ENCODE results near the gene SYTL3. TPM values are rescaled to one million over a fixed set of nuclear protein-coding genes. Genes with fewer than 3 reads are reported as not detected.

The SYTL3 gene
- total RNA-seq, 1 donor, result 2.2 TPM

GRCh38 chr6:158639056-158639455 is 10.8 kb upstream of the SYTL3 start:
- Histone ChIP-seq H3K9me3 (ENCODE audit: low read depth, low read length) (no peaks in the 10 kb centered on the region), H3K4me3 (ENCODE audit: insufficient read depth, low read length) (no peak overlapping the region), H3K27me3 (ENCODE audit: insufficient read depth, low read length) (no peaks in the 10 kb centered on the region), H3K4me2 (ENCODE audit: insufficient read depth, low read length) (no peak overlapping the region), H3K36me3 (ENCODE audit: insufficient read depth, low read length) (peaks cover 42% of the 10 kb centered on the region), H3K27ac (ENCODE audit: low read depth, low read length) (peak overlapping the region; percentile 2), H3K79me2 (ENCODE audit: insufficient read depth, low read length) (peaks cover 64% of the 10 kb centered on the region), H3K4me1 (ENCODE audit: insufficient read depth, low read length) (peaks cover 29% of the 10 kb centered on the region), H2AFZ (ENCODE audit: low read length) (no peak overlapping the region), H4K20me1 (ENCODE audit: insufficient read depth, low read length) (peaks cover 18% of the 10 kb centered on the region)
- DNase-seq (ENCODE audit: insufficient read length, low spot score, missing footprints), result no peak
- no peak for TF ChIP-seq CTCF (IDR thresholded peaks at IDR 0.05; ENCODE audit: extremely low read depth, low read depth, low read length)

GRCh38 chr6:158640519-158640918 is 9.3 kb upstream of the SYTL3 start:
- no peak for DNase-seq (ENCODE audit: insufficient read length, low spot score, missing footprints)
- H3K36me3 ChIP-seq (ENCODE audit: insufficient read depth, low read length), result peaks cover 29% of the 10 kb centered on the region
- H3K27ac ChIP-seq (ENCODE audit: low read depth, low read length), result peak overlapping the region; percentile 8
- peaks cover 66% of the 10 kb centered on the region for H3K79me2 ChIP-seq (ENCODE audit: insufficient read depth, low read length)
- no peaks in the 10 kb centered on the region for H3K27me3 ChIP-seq (ENCODE audit: insufficient read depth, low read length)
- no peak for TF ChIP-seq CTCF (IDR thresholded peaks at IDR 0.05; ENCODE audit: extremely low read depth, low read depth, low read length)
- H3K4me2 ChIP-seq (ENCODE audit: insufficient read depth, low read length), result no peak overlapping the region
- H4K20me1 ChIP-seq (ENCODE audit: insufficient read depth, low read length), result peaks cover 18% of the 10 kb centered on the region
- H3K4me1 ChIP-seq (ENCODE audit: insufficient read depth, low read length), result peaks cover 33% of the 10 kb centered on the region
- no peak overlapping the region for H2AFZ ChIP-seq (ENCODE audit: low read length)
- no peaks in the 10 kb centered on the region for H3K9me3 ChIP-seq (ENCODE audit: low read depth, low read length)
- H3K4me3 ChIP-seq (ENCODE audit: insufficient read depth, low read length), result no peak overlapping the region

- DNase-seq (ENCODE audit: insufficient read length, low spot score, missing footprints), result peak; percentile 98
- Histone ChIP-seq H3K4me1 (ENCODE audit: insufficient read depth, low read length) (peaks cover 36% of the 10 kb centered on the region), H3K27me3 (ENCODE audit: insufficient read depth, low read length) (no peaks in the 10 kb centered on the region), H3K9me3 (ENCODE audit: low read depth, low read length) (no peaks in the 10 kb centered on the region), H3K4me3 (ENCODE audit: insufficient read depth, low read length) (peak overlapping the region; percentile 85), H2AFZ (ENCODE audit: low read length) (no peak overlapping the region), H3K79me2 (ENCODE audit: insufficient read depth, low read length) (peaks cover 59% of the 10 kb centered on the region), H3K27ac (ENCODE audit: low read depth, low read length) (peak overlapping the region; percentile 92), H3K4me2 (ENCODE audit: insufficient read depth, low read length) (peak overlapping the region; percentile 88), H4K20me1 (ENCODE audit: insufficient read depth, low read length) (peaks cover 18% of the 10 kb centered on the region), H3K36me3 (ENCODE audit: insufficient read depth, low read length) (peaks cover 18% of the 10 kb centered on the region)
- no peak for TF ChIP-seq CTCF (IDR thresholded peaks at IDR 0.05; ENCODE audit: extremely low read depth, low read depth, low read length)
These were observed 7.7 kb upstream of the SYTL3 start for GRCh38 chr6:158642097-158642601.

- Histone ChIP-seq H2AFZ (ENCODE audit: low read length) (no peak overlapping the region), H3K79me2 (ENCODE audit: insufficient read depth, low read length) (peaks cover 46% of the 10 kb centered on the region)
- no peak for TF ChIP-seq CTCF (IDR thresholded peaks at IDR 0.05; ENCODE audit: extremely low read depth, low read depth, low read length)
These were observed 6.0 kb upstream of the SYTL3 start for GRCh38 chr6:158643836-158644230.

More at GRCh38 chr6:158643836-158644230, 6.0 kb upstream of the SYTL3 start:
- Histone ChIP-seq H3K36me3 (ENCODE audit: insufficient read depth, low read length) (peaks cover 11% of the 10 kb centered on the region), H3K4me1 (ENCODE audit: insufficient read depth, low read length) (peaks cover 31% of the 10 kb centered on the region), H4K20me1 (ENCODE audit: insufficient read depth, low read length) (peaks cover 16% of the 10 kb centered on the region), H3K4me2 (ENCODE audit: insufficient read depth, low read length) (peak overlapping the region; percentile 88), H3K27me3 (ENCODE audit: insufficient read depth, low read length) (no peaks in the 10 kb centered on the region), H3K4me3 (ENCODE audit: insufficient read depth, low read length) (peak overlapping the region; percentile 85), H3K9me3 (ENCODE audit: low read depth, low read length) (no peaks in the 10 kb centered on the region), H3K27ac (ENCODE audit: low read depth, low read length) (peak overlapping the region; percentile 92)
- DNase-seq (ENCODE audit: insufficient read length, low spot score, missing footprints), result no peak
